ENCODE measurements around the gene MACROH2A1. TPM values are rescaled to one million over a fixed set of nuclear protein-coding genes. Genes with fewer than 3 reads are reported as not detected.

MACROH2A1 gene
- total RNA-seq, 1 donor from 2014 or later: 190 TPM

- Histone ChIP-seq H3K36me3 (no peaks in the 10 kb centered on the region), H3K9me3 (no peaks in the 10 kb centered on the region), H3K4me3 (no peak overlapping the region), H3K27ac (no peak overlapping the region), H3K27me3 (no peaks in the 10 kb centered on the region), H3K4me1 (peaks cover 32% of the 10 kb centered on the region)
- intact Hi-C loops (cut with DNase I): no loop called here
- TF ChIP-seq POLR2A (IDR thresholded peaks at IDR 0.05) (no peak), POLR2AphosphoS5 (IDR thresholded peaks at IDR 0.05; ENCODE audit: insufficient read depth in 1 of 2, low read depth in 1 of 2) (peak in 1 of 2 donors; percentile 31)
- TF ChIP-seq, protein P1, sequence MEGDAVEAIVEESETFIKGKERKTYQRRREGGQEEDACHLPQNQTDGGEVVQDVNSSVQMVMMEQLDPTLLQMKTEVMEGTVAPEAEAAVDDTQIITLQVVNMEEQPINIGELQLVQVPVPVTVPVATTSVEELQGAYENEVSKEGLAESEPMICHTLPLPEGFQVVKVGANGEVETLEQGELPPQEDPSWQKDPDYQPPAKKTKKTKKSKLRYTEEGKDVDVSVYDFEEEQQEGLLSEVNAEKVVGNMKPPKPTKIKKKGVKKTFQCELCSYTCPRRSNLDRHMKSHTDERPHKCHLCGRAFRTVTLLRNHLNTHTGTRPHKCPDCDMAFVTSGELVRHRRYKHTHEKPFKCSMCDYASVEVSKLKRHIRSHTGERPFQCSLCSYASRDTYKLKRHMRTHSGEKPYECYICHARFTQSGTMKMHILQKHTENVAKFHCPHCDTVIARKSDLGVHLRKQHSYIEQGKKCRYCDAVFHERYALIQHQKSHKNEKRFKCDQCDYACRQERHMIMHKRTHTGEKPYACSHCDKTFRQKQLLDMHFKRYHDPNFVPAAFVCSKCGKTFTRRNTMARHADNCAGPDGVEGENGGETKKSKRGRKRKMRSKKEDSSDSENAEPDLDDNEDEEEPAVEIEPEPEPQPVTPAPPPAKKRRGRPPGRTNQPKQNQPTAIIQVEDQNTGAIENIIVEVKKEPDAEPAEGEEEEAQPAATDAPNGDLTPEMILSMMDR (IDR thresholded peaks at IDR 0.05): no peak
- DNase-seq (ENCODE audit: extremely low spot score in 2 of 2): no peak
Observed at GRCh38 chr5:135326296-135327254, 72.5 kb downstream of the MACROH2A1 start.

DNA sequence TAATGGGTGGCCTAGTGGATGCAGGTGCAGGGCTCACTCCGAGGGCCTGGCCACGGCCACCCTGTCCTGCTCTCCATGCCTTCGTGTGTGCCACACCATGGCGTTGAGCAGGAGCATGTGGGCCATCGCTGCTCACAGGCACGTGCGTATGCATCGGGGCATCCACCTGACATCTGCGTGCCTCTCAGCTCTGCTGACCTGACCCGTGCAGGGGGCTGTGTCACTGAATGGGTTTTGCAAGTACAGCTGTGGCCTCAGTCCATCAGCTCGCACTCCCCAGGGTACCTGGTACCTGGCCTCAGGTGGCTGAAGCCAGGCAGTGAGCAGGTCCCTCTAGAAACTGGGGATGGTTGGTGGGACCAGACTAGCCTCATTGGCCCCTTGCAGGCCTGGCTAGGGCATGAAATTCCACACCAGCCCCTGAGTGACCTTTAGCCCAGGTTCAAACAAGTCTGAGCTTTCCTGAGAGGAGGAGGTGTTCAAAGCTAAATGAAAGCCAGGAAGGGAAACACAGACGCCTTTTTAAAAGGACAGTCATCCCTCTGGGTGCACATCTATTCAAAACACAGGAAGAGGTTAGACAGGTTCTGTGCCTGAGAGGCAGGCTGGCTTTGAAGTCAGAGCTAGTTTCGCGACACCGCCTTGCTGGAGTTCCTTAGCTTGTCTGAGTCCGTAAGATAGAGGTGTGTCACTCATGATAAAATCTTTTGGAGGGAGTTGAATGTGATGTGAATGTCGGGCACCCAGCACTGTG lies 74.0 kb downstream of the MACROH2A1 start:
- H3K4me1 ChIP-seq: peaks cover 32% of the 10 kb centered on the region
- TF ChIP-seq POLR2A (IDR thresholded peaks at IDR 0.05) (no peak), POLR2AphosphoS5 (IDR thresholded peaks at IDR 0.05; ENCODE audit: insufficient read depth in 1 of 2, low read depth in 1 of 2) (peak in 1 of 2 donors; percentile 38)
- no peaks in the 10 kb centered on the region for H3K36me3 ChIP-seq
- DNase-seq (ENCODE audit: extremely low spot score in 2 of 2): no peak
- no peak overlapping the region for H3K27ac ChIP-seq
- no peaks in the 10 kb centered on the region for H3K9me3 ChIP-seq
- intact Hi-C loops (cut with DNase I): no loop called here
- no peaks in the 10 kb centered on the region for H3K27me3 ChIP-seq
- H3K4me3 ChIP-seq: no peak overlapping the region

GRCh38 chr5:135324160-135324559 lies 74.9 kb downstream of the MACROH2A1 start:
- TF ChIP-seq POLR2A (IDR thresholded peaks at IDR 0.05) (no peak), POLR2AphosphoS5 (IDR thresholded peaks at IDR 0.05; ENCODE audit: insufficient read depth in 1 of 2, low read depth in 1 of 2) (no peak)
- TF ChIP-seq, protein P1 (IDR thresholded peaks at IDR 0.05): no peak
- Histone ChIP-seq H3K36me3 (no peaks in the 10 kb centered on the region), H3K4me3 (no peak overlapping the region), H3K4me1 (peaks cover 32% of the 10 kb centered on the region), H3K9me3 (no peaks in the 10 kb centered on the region), H3K27me3 (no peaks in the 10 kb centered on the region), H3K27ac (no peak overlapping the region)
- DNase-seq (ENCODE audit: extremely low spot score in 2 of 2): no peak
- intact Hi-C loops (cut with DNase I): no loop called here

- TF ChIP-seq, protein P1 (IDR thresholded peaks at IDR 0.05): no peak
- no peak for TF ChIP-seq POLR2A (IDR thresholded peaks at IDR 0.05)
- no peak for TF ChIP-seq POLR2AphosphoS5 (IDR thresholded peaks at IDR 0.05; ENCODE audit: insufficient read depth in 1 of 2, low read depth in 1 of 2)
- Histone ChIP-seq H3K4me3 (no peak overlapping the region), H3K27ac (no peak overlapping the region), H3K4me1 (peaks cover 32% of the 10 kb centered on the region), H3K27me3 (no peaks in the 10 kb centered on the region), H3K36me3 (no peaks in the 10 kb centered on the region), H3K9me3 (no peaks in the 10 kb centered on the region)
- intact Hi-C loops (cut with DNase I): no loop called here
- no peak for DNase-seq (ENCODE audit: extremely low spot score in 2 of 2)
Observed at GRCh38 chr5:135323701-135324132, 75.3 kb downstream of the MACROH2A1 start.

GRCh38 chr5:135323227-135323626 lies 75.8 kb downstream of the MACROH2A1 start:
- H3K36me3 ChIP-seq: no peaks in the 10 kb centered on the region
- no peak overlapping the region for H3K27ac ChIP-seq
- intact Hi-C loops (cut with DNase I): no loop called here
- no peaks in the 10 kb centered on the region for H3K9me3 ChIP-seq
- H3K27me3 ChIP-seq: no peaks in the 10 kb centered on the region
- peaks cover 32% of the 10 kb centered on the region for H3K4me1 ChIP-seq
- TF ChIP-seq POLR2A (IDR thresholded peaks at IDR 0.05) (no peak), POLR2AphosphoS5 (IDR thresholded peaks at IDR 0.05; ENCODE audit: insufficient read depth in 1 of 2, low read depth in 1 of 2) (no peak)
- TF ChIP-seq, protein P1 (IDR thresholded peaks at IDR 0.05): no peak
- no peak for DNase-seq (ENCODE audit: extremely low spot score in 2 of 2)
- H3K4me3 ChIP-seq: no peak overlapping the region

All from vagina (tissue), 2 donors.